Esophagus squamous epithelium (tissue), 4 donors: ENCODE results near the gene ATP8B1.

ENCODE experiments used
- POLR2A ChIP-seq, 4 donors: fragments of 450-650 bp; IDR thresholded peaks; one replicate each; pipeline ENCODE4 v1.6.1; 2017; ENCODE audit warnings: antibody characterized with exemption in 4 of 4, mild to moderate bottlenecking in 4 of 4, moderate library complexity in 3 of 4
- TF ChIP-seq, protein P1 (sequence below), 6 experiments: fragments of 450-650 bp in 4 of 6; fragments of 200-600 bp in 2 of 6; sonication (generic) in 2 of 6; IDR thresholded peaks; one replicate each; pipeline ENCODE4 v1.5.1; 2016 to 2019; ENCODE audit warnings: antibody characterized with exemption in 6 of 6, mild to moderate bottlenecking in 4 of 6, moderate library complexity in 4 of 6

DNA sequence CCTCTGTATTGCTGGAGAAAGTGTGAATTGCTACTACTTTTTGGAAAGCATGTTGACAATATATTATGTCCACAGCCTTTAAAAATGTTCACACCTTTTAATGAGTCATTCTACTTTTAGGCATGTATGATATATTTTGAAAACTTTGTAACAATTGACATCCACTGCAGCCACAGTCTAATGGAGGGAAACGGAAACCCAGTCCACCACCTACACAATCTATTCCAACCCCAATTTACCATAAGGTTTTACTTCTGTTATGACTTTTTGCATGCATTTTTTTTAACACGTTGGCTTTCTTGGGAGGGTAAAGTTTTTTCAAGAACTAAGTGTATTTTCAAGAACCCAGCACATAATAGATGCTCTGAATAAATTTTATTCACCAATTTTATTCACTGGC is 38.5 kb upstream of the ATP8B1 start:
- TF ChIP-seq POLR2A (IDR thresholded peaks at IDR 0.05) = no peak
- TF ChIP-seq, protein P1, sequence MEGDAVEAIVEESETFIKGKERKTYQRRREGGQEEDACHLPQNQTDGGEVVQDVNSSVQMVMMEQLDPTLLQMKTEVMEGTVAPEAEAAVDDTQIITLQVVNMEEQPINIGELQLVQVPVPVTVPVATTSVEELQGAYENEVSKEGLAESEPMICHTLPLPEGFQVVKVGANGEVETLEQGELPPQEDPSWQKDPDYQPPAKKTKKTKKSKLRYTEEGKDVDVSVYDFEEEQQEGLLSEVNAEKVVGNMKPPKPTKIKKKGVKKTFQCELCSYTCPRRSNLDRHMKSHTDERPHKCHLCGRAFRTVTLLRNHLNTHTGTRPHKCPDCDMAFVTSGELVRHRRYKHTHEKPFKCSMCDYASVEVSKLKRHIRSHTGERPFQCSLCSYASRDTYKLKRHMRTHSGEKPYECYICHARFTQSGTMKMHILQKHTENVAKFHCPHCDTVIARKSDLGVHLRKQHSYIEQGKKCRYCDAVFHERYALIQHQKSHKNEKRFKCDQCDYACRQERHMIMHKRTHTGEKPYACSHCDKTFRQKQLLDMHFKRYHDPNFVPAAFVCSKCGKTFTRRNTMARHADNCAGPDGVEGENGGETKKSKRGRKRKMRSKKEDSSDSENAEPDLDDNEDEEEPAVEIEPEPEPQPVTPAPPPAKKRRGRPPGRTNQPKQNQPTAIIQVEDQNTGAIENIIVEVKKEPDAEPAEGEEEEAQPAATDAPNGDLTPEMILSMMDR (IDR thresholded peaks at IDR 0.05) = no peak
